Renal cortex interstitium (tissue), 11 donors: ENCODE data around the gene NBPF1. TPM values are rescaled to one million over a fixed set of nuclear protein-coding genes. Genes with fewer than 3 reads are reported as not detected.
"Not testable (repeated sequence)": the region's sequence is repeated elsewhere in the genome, so short reads cannot be mapped to it uniquely, and the experiment has no call there.

Experiments
- DNase-seq, 11 donors: peaks; one replicate each; pipeline ENCODE4 v3.0.0-alpha.2; 2013; ENCODE audit warnings: low read depth in 9 of 11, low spot score in 4 of 11; ENCODE audit errors: extremely low read depth in 1 of 11
- polyA plus RNA-seq, 3 donors: library from polyadenylated mRNA; unstranded; fragments of 120-200 nt; gene quantifications; one replicate each; pipeline ENCODE4 v1.2.1, GENCODE V29; 2013; ENCODE audit not compliant: insufficient read length in 3 of 3

Gene NBPF1
- polyA plus RNA-seq, 3 donors, result 72.3 to 74.5 (median 72.4) TPM

GRCh38 chr1:16599326-16599725 is 14.0 kb downstream of the NBPF1 start:
- not testable (repeated sequence) for DNase-seq

DNA sequence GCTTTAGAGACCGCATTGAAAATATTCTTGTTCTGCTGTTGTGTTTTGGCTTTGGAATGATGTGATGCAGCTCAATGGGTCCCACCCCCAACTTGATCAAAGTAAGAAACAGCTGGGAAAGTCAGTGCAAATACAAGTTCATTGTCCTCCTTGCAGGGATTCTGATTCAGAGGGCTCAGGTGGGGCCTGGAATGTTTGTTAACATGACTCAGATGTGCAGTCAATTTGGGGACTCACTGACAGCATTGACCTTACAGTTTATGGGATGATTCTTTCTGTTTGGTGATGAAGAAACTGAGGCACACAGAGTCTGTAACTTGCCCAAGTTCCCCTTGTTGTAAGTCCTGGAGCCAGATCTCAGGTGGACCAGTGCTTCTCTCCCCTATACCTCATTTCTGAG is 18.1 kb downstream of the NBPF1 start:
- not testable (repeated sequence) for DNase-seq

GRCh38 chr1:16591845-16592244 is 21.5 kb downstream of the NBPF1 start:
- not testable (repeated sequence) for DNase-seq

GRCh38 chr1:16588081-16588480 is 25.3 kb downstream of the NBPF1 start:
- DNase-seq, result not testable (repeated sequence)

- DNase-seq, result not testable (repeated sequence)
Measured at GRCh38 chr1:16587639-16588038, 25.7 kb downstream of the NBPF1 start.

GRCh38 chr1:16565324-16565723 is 48.0 kb downstream of the NBPF1 start:
- not testable (repeated sequence) for DNase-seq

DNA sequence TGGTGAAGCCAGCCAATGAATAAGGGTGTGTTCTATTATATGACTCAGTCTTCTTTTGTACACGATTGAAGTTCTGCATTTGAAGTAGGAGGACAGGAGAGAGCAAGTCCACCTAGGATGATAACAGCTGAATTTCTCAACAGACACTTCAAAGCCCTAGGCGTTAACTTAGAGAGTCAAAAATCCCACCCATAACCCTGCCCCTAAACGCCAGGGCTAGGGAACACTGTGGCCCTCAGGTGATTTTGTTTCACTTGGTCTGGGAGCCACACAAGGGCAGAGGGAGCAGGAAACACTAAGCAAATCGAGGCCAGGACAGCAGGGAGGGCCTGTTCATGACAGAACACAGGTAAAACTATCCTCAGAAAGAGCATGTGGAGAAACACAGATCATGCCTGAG is 52.3 kb downstream of the NBPF1 start:
- DNase-seq, result not testable (repeated sequence)

- not testable (repeated sequence) for DNase-seq
Measured at GRCh38 chr1:16560498-16560897, 52.9 kb downstream of the NBPF1 start.

GRCh38 chr1:16559688-16560087 is 53.7 kb downstream of the NBPF1 start:
- not testable (repeated sequence) for DNase-seq

GRCh38 chr1:16557034-16557433 is 56.3 kb downstream of the NBPF1 start:
- DNase-seq, result not testable (repeated sequence)

DNA sequence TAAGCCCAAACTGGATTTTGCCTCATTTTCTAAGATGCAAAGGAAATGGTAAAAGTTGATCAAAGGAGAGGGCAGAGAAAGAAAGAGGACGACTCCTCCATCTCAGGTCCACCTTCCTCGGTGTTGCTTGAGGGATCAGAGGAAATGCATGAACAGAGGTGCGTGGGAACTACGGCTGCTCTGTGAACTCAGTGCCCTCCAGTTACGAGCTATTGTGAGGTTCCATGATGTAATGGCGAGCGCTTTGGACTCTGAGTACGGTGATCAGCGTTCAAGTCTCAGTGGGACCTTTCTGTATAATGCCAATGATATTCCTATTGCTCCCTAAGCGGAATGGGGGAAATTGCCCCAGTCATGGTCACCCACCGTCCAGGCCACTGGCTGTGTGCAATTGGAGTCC is 60.1 kb downstream of the NBPF1 start:
- not testable (repeated sequence) for DNase-seq

DNA sequence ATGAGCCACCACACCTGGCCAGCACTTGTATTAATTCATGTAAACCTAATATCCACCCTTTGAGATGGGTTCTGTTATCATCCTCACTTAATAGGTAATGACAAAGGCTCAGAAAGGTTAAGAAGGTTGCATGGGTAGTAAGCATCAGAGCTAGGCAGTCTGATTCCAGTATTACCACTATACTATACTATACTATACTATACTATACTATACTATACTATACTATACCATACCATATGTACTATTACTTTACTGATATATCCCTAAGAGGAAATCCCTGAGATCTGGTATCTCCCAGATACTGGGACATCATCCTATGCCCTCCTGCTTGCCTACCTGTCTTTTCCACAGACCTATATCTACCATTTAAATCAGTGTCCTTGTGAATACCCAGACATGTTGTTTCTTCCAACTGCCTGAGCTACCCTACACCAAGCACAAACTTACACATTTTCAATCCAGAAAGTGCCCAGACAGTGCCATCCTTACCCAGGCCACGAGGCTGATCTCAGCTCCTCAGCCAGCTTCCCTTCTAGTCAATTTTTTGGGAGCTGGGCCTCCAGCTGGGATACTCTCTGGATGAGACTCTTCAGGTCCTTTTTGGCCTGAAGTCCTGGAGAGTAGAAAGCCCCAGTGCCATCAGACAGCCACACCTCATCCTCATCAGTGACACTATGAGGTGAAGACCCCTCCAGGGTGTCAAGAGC is 63.0 kb downstream of the NBPF1 start:
- DNase-seq, result not testable (repeated sequence)

- DNase-seq, result not testable (repeated sequence)
Measured at GRCh38 chr1:16549545-16549944, 63.8 kb downstream of the NBPF1 start.

DNA sequence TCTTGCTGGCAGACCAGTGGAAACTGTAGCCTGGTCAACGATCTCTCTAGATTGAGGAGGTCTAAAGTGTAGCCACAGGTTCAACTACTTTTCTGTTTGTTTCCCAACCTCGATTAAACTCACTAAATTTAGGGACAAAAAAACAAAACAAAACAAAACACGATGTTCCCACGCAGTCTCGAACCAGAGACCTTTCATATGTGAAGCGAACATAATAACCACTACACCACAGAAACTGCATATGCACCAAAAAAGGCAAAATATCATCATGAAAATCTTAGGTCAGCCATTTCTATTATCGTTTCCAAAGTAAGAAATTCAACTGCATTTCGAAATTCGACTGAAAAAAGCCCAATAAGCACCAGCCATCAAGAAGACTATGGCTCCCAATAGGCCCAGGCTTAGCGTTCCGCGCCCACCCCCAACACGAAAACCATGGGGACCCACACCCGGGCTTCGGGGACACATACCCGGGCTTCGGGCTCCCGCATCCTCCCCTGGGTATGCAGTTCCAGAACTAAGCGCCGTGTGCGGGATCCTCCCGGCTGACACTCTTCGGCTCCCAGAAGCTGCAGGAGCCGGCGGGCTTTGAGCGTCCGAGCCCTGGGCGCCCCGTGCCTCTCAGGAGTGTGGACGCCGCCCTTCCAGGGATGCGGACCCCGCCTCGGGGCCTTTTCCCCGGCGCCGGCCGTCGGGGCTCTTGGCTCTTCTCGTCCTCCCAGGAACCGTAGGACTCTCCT is 65.7 kb downstream of the NBPF1 start:
- DNase-seq, result not testable (repeated sequence)

GRCh38 chr1:16545682-16546095 is 67.7 kb downstream of the NBPF1 start:
- DNase-seq, result not testable (repeated sequence)

DNA sequence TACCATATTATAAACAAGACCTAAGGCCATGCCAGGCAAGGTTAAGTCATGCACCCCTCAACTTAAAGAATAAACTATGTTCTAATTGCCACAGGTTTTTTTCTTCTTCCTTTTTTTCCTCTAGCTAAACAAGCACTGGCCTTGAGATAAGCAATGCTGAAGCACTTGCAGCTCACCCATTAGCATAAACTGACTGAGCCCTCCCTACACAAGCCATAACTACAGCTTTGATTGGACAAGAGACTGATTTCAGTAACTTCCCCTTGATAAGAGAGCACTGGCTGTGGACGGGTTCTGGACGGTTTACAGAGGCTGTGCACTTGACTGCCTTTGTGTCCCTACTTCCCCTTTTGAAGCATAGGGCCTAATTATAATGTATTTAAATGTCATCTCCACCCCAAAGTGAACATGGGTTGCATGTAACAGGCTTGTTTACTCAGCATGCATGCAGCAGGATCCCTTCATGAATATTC is 72.9 kb downstream of the NBPF1 start:
- not testable (repeated sequence) for DNase-seq

GRCh38 chr1:16537528-16537927 is 75.8 kb downstream of the NBPF1 start:
- not testable (repeated sequence) for DNase-seq

- DNase-seq, result not testable (repeated sequence)
Measured at GRCh38 chr1:16536796-16537195, 76.6 kb downstream of the NBPF1 start.

DNA sequence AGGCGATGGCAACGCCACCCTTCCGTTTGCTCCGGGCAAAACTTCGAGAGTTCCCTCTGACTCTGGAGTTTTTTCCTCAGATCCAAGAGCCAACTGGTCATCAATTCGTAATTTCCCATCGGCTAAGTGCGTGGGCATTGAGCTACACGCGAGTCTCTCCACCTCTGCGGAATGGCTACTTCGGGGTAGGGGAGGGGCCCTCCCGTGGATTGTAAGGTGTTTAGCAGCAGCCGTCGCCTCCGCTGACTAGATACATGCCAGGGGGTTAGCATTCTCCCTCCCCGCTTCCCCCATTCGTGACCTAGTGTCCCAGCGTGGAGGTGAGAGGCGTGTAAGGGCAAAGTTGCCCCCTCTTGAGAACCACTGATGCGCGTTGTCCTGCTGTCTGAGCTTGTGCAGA is 77.5 kb downstream of the NBPF1 start:
- not testable (repeated sequence) for DNase-seq

DNA sequence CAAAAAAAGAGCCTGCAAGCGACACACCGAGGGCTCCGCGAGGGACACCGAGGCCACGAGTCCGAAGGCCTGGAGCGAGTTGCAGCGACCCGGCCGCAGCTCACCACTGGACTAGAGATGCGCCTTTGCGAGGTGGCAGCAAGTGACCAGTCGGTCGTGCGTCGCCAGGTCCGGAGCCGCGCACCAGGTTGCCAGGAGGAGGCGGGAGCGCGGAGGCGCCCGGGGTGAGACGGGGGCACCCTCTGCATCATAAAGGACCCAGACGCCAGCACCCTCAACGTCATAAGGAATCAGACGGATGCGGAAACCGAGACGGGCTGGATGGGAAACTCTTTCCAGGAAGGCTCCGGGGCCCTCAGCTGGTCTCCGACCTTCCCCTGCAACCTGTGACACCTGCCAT is 77.9 kb downstream of the NBPF1 start:
- not testable (repeated sequence) for DNase-seq
